Progenitor cell of endocrine pancreas (in vitro differentiated cells): ENCODE data around the gene IL20. TPM values are rescaled to one million over a fixed set of nuclear protein-coding genes. Genes with fewer than 3 reads are reported as not detected.
"Not testable (repeated sequence)": the region's sequence is repeated elsewhere in the genome, so short reads cannot be mapped to it uniquely, and the experiment has no call there.

Experiments used
- DNase-seq: peaks from one replicate; pipeline ENCODE4 v3.0.0; 2021; ENCODE audit warnings: low spot score; ENCODE audit not compliant: unreplicated experiment
- H3K27ac Mint-ChIP-seq: 2 replicates; pipeline ENCODE4 v1.8.0; 2021; ENCODE audit warnings: mild to moderate bottlenecking, moderate library complexity, mixed read lengths
- H3K27me3 Mint-ChIP-seq: 2 replicates; pipeline ENCODE4 v1.8.0; 2021; ENCODE audit warnings: mixed read lengths
- H3K36me3 Mint-ChIP-seq: 2 replicates; pipeline ENCODE4 v1.8.0; 2022; ENCODE audit warnings: mixed read lengths; ENCODE audit not compliant: insufficient read depth
- H3K4me1 Mint-ChIP-seq: 2 replicates; pipeline ENCODE4 v1.8.0; 2021; ENCODE audit warnings: low read depth, mixed read lengths
- H3K4me3 Mint-ChIP-seq: 2 replicates; pipeline ENCODE4 v1.8.0; 2021; ENCODE audit warnings: low read depth, mild to moderate bottlenecking, moderate library complexity, mixed read lengths
- H3K9me3 Mint-ChIP-seq: 2 replicates; pipeline ENCODE4 v1.8.0; 2021; ENCODE audit warnings: low read depth, mixed read lengths
- CTCF ChIP-seq: fragments of 200-600 bp; sonication (generic); IDR thresholded peaks from one replicate; pipeline ENCODE4 v1.5.0; 2021; ENCODE audit warnings: antibody characterized with exemption, mild to moderate bottlenecking; ENCODE audit not compliant: unreplicated experiment
- total RNA-seq: library from RNA; stranded (reverse); gene quantifications from 2 replicates; pipeline ENCODE4 v1.2.1, GENCODE V29; 2021

IL20 gene
- total RNA-seq, 1 donor from 2014 or later = not detected

GRCh38 chr1:206850401-206850800, 15.0 kb upstream of the IL20 start:
- Mint-ChIP-seq H3K4me3 (no peak overlapping the region), H3K27ac (no peak overlapping the region), H3K4me1 (peaks cover 5% of the 10 kb centered on the region), H3K27me3 (no peaks in the 10 kb centered on the region), H3K36me3 (no peaks in the 10 kb centered on the region), H3K9me3 (peaks cover 40% of the 10 kb centered on the region)
- no peak for TF ChIP-seq CTCF
- no peak for DNase-seq

GRCh38 chr1:206851341-206852010, 13.9 kb upstream of the IL20 start:
- no peak overlapping the region for H3K4me3 Mint-ChIP-seq
- H3K36me3 Mint-ChIP-seq = no peaks in the 10 kb centered on the region
- H3K27me3 Mint-ChIP-seq = peaks cover under 1% of the 10 kb centered on the region
- H3K9me3 Mint-ChIP-seq = peaks cover 40% of the 10 kb centered on the region
- no peak for TF ChIP-seq CTCF
- peaks cover 5% of the 10 kb centered on the region for H3K4me1 Mint-ChIP-seq
- no peak for DNase-seq
- H3K27ac Mint-ChIP-seq = no peak overlapping the region

GRCh38 chr1:206852662-206853061, 12.8 kb upstream of the IL20 start:
- H3K4me1 Mint-ChIP-seq, DNase-seq, H3K4me3 Mint-ChIP-seq, H3K36me3 Mint-ChIP-seq, H3K27ac Mint-ChIP-seq, H3K27me3 Mint-ChIP-seq: not testable (repeated sequence)
- H3K9me3 Mint-ChIP-seq = peaks cover 40% of the 10 kb centered on the region

GRCh38 chr1:206853696-206854095, 11.7 kb upstream of the IL20 start:
- H3K9me3 Mint-ChIP-seq = peaks cover 40% of the 10 kb centered on the region
- not testable (repeated sequence) for H3K4me3 Mint-ChIP-seq, H3K4me1 Mint-ChIP-seq, H3K36me3 Mint-ChIP-seq, H3K27me3 Mint-ChIP-seq, H3K27ac Mint-ChIP-seq, DNase-seq

GRCh38 chr1:206854401-206855129, 10.9 kb upstream of the IL20 start:
- no peak overlapping the region for H3K4me3 Mint-ChIP-seq
- peaks cover 3% of the 10 kb centered on the region for H3K4me1 Mint-ChIP-seq
- DNase-seq = no peak
- TF ChIP-seq CTCF = no peak
- H3K9me3 Mint-ChIP-seq = peaks cover 35% of the 10 kb centered on the region
- no peaks in the 10 kb centered on the region for H3K36me3 Mint-ChIP-seq
- H3K27ac Mint-ChIP-seq = no peak overlapping the region
- peaks cover 8% of the 10 kb centered on the region for H3K27me3 Mint-ChIP-seq

- no peak for TF ChIP-seq CTCF
- Mint-ChIP-seq H3K4me1 (peaks cover 3% of the 10 kb centered on the region), H3K36me3 (no peaks in the 10 kb centered on the region), H3K9me3 (peaks cover 26% of the 10 kb centered on the region), H3K27me3 (peaks cover 15% of the 10 kb centered on the region), H3K4me3 (no peak overlapping the region), H3K27ac (no peak overlapping the region)
- no peak for DNase-seq
Measured at GRCh38 chr1:206855859-206856258, 9.6 kb upstream of the IL20 start.
